Pancreas (tissue), 10 donors: Measurements from ENCODE around the gene HIVEP3. TPM values are rescaled to one million over a fixed set of nuclear protein-coding genes. Genes with fewer than 3 reads are reported as not detected.

ENCODE experiments used
- ATAC-seq, 4 donors: fragments of 200-7000 bp; cut with Tn5 transposase; one replicate each; pipeline versions ENCODE4 v1.8.0 to v1.9.1; 2020; ENCODE audit warnings: mild to moderate bottlenecking in 4 of 4, moderate library complexity in 4 of 4
- DNase-seq, 6 donors: peaks; one replicate each; pipeline ENCODE4 v3.0.0-alpha.2; 2020
- FAIRE-seq: peaks from 2 replicates; lab custom pipeline; 2012; peaks lifted over from hg19 to GRCh38; lab: Jason Lieb, UNC
- H3K27ac ChIP-seq, 4 donors: fragments of 200-600 bp; sonication (generic); 1 replicate in 3 of 4; 2 replicates in 1 of 4; pipeline versions ENCODE4 v1.5.0 to v1.8.0; 2020
- H3K27me3 ChIP-seq, 4 donors: fragments of 200-600 bp; one replicate each; pipeline ENCODE4 v1.8.0; 2021
- H3K36me3 ChIP-seq, 3 donors: fragments of 200-600 bp; sonication (generic) in 1 of 3; one replicate each; pipeline versions ENCODE4 v1.5.0 to v1.8.0; 2020 to 2021
- H3K4me1 ChIP-seq, 3 donors: fragments of 200-600 bp; one replicate each; pipeline ENCODE4 v1.8.0; 2021
- H3K4me3 ChIP-seq, 4 donors: fragments of 200-600 bp; sonication (generic) in 2 of 4; one replicate each; pipeline versions ENCODE4 v1.5.0 to v1.8.0; 2020 to 2021
- H3K9me3 ChIP-seq, 4 donors: fragments of 200-600 bp; one replicate each; pipeline ENCODE4 v1.8.0; 2021
- CTCF ChIP-seq, 4 donors: fragments of 200-600 bp; sonication (generic) in 3 of 4; IDR thresholded peaks; one replicate each; pipeline versions ENCODE4 v1.5.0 to v1.8.0; 2021; ENCODE audit warnings: antibody characterized with exemption in 4 of 4
- WGBS, 2 donors: extraction: QIAGEN DNeasy Blood & Tissue Kit; methylation state at CpG; one replicate each; pipeline ENCODE4 v1.1.7; 2013; 5-methylcytosine and 5-hydroxymethylcytosine counted together
- intact Hi-C, 3 donors: fragments of 100-400 bp; cut with DNase I; formaldehyde crosslinking; loops; one replicate each; pipeline versions ENCODE4 v1.11.1 to v1.14.2; 2022
- polyA plus RNA-seq, 2 donors: library from polyadenylated mRNA; stranded (reverse); fragments of 200-250 nt; gene quantifications; one replicate each; pipeline ENCODE4 v1.2.3, GENCODE V29; 2013
- total RNA-seq, 6 donors: library from RNA; stranded (reverse); fragmentation: NEBNext Ultra II Directional in 4 of 6; extraction: Animal tissue kit (Norgen Biotek cat#: 25700) in 4 of 6; gene quantifications; one replicate each; pipeline versions ENCODE4 v1.2.1 to v1.2.4, GENCODE V29; 2021 to 2023
- donor health status: healthy with polysubstance abuse.
- donor health status: DM: no; HTN: no; CAD: no; lungs with moderate emphysema.
- donor health status: DM: no; HTN: no; CAD: no.
- donor health status: control.
- donor health status: control.
- donor health status: Bipolar disorder and iron deficiency.
- donor health status: DM: yes; HTN: yes; CAD: no.
- donor health status: DM: no; HTN: no; CAD: no.
- donor health status: DM: no; HTN: no; CAD: no.
- donor health status: DM: yes; HTN: yes; CAD: no.

HIVEP3 gene
- total and polyA plus RNA-seq, 8 donors, result 2.7 to 5.0 (median 3.1) TPM

DNA sequence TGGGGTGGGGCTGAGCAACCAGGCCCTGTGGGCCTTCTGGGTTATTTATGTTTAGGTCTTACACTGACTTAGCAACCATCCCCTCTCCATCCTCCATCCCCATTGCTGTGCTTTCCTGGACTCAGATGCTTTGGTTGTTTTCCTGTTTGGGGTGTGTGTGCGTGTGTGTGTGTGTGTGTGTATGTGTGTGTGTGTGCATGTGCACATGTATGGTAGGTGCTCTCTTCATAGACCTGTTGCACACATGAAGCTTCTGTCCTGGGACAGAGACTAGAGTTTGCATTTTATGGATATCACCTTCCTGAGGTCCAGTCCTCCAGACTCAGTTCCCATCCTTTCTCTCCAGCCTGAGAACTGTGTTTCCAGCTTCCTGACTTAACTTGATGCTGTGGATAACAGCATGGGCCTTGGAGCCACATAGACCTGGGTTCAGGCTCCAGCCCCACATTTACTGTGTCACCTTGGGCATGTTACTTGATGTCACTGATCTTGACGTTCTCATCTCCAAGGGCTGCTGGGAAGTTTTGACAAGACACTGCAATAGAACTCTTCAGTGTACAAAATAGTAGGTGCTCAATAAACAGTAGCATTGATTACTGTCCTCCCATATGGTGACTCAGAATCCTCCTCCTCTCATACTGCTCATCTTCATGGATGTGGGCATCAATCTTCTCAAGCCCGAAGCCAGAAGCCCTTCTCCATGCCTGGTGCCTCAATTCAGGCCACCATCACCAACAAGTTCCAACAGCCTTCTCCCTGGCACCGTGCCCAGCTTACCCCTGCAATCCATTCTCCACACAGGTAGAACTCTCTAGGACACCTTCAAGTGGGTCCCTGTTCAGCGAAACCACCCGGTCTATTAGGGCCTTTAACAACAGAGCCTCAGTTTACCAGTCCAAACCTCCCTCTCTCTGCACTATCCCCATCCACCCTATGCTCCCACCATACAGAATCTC lies 252.5 kb downstream of the HIVEP3 start:
- ATAC-seq (no peak), FAIRE-seq (no peak), DNase-seq (peak in 1 of 6 donors; percentile 36)
- H3K9me3 ChIP-seq, result no peaks in the 10 kb centered on the region
- intact Hi-C loops, result no loop called here
- H3K36me3 ChIP-seq, result no peaks in the 10 kb centered on the region
- no peak overlapping the region for H3K4me3 ChIP-seq
- peaks cover 0 to 13% (median 4%) of the 10 kb centered on the region in 3 donors for H3K4me1 ChIP-seq
- peak overlapping the region in 2 of 4 donors; percentile 40 to 58 for H3K27ac ChIP-seq
- no peaks in the 10 kb centered on the region for H3K27me3 ChIP-seq
- 91 to 93% methylated on average over 6 of the region's 6 CpGs for WGBS, 2 donors
- TF ChIP-seq CTCF (IDR thresholded peaks at IDR 0.05), result no peak

DNA sequence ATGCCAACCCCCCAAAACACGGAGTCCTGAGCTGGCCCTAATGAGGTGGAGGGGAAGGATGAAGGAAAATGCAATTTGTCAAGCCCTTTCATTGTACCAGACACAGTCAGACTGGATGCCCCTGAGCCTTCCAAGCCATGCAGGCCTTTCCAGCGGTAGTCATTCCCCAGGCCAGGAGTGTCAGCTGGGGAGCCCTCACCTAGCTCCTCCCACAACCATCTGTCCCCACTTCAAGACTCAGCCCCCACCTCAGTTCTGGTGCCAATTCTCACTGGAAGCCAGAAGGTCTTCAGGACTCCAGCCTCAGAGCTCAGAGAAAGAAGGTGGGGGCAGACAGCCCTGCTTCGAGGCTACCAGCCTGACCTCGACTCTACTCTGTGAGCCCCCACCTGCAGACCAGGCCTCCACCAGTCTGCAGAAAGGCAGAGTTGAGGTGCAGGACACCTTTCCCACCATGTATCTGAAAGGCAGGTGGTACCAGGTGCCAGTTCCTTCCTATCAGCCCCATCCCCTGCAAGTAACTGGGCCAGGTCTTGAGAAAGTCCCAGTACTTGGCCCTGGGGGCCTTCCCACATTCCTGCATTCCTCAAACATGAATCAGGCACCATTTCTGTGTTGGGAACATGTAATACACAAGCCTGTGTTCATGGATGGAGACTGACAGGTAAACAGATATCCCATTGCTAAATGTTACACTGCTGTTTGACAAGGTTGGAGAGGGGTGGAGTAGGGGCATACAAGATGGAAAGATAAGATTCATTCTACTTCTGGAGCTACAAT lies 253.7 kb downstream of the HIVEP3 start:
- peaks cover 0 to 16% (median 4%) of the 10 kb centered on the region in 3 donors for H3K4me1 ChIP-seq
- H3K36me3 ChIP-seq, result no peaks in the 10 kb centered on the region
- TF ChIP-seq CTCF (IDR thresholded peaks at IDR 0.05), result no peak
- DNase-seq (no peak), ATAC-seq (peak in 1 of 4 donors; percentile 45), FAIRE-seq (no peak)
- H3K9me3 ChIP-seq, result no peaks in the 10 kb centered on the region
- H3K27me3 ChIP-seq, result no peaks in the 10 kb centered on the region
- intact Hi-C loops, result no loop called here
- H3K27ac ChIP-seq, result peak overlapping the region in 1 of 4 donors; percentile 8
- WGBS, 2 donors, result 89 to 91% methylated on average over 4 of the region's 4 CpGs
- no peak overlapping the region for H3K4me3 ChIP-seq

GRCh38 chr1:41663671-41664400 lies 254.9 kb downstream of the HIVEP3 start:
- 82 to 87% methylated on average over 5 of the region's 5 CpGs for WGBS, 2 donors
- Histone ChIP-seq H3K4me1 (peaks cover 0 to 16% (median 4%) of the 10 kb centered on the region in 3 donors), H3K9me3 (no peaks in the 10 kb centered on the region), H3K27ac (no peak overlapping the region), H3K36me3 (no peaks in the 10 kb centered on the region), H3K27me3 (no peaks in the 10 kb centered on the region), H3K4me3 (no peak overlapping the region)
- no peak for FAIRE-seq
- intact Hi-C loops, result no loop called here
- no peak for ATAC-seq
- TF ChIP-seq CTCF (IDR thresholded peaks at IDR 0.05), result no peak
- DNase-seq, result no peak

GRCh38 chr1:41662765-41663437 lies 255.8 kb downstream of the HIVEP3 start:
- Histone ChIP-seq H3K4me3 (peak overlapping the region; percentile 10 to 52 (median 32)), H3K4me1 (peaks cover 0 to 16% (median 4%) of the 10 kb centered on the region in 3 donors), H3K9me3 (no peaks in the 10 kb centered on the region), H3K27me3 (no peaks in the 10 kb centered on the region), H3K36me3 (no peaks in the 10 kb centered on the region), H3K27ac (peak overlapping the region; percentile 26 to 90 (median 64))
- TF ChIP-seq CTCF (IDR thresholded peaks at IDR 0.05), result no peak
- FAIRE-seq (no peak), ATAC-seq (peak in 3 of 4 donors; percentile 29 to 49 (median 44)), DNase-seq (peak in 5 of 6 donors; percentile 31 to 72 (median 43))
- WGBS, 2 donors, result 54 to 58% methylated on average over 27 of the region's 27 CpGs
- intact Hi-C loops, result no loop called here
